Heart left ventricle (tissue), 16 donors: Measurements from ENCODE around the gene ZFAND3. TPM values are rescaled to one million over a fixed set of nuclear protein-coding genes. Genes with fewer than 3 reads are reported as not detected.

Experiments
- ATAC-seq, 4 donors: fragments of 200-7000 bp; cut with Tn5 transposase; one replicate each; pipeline ENCODE4 v1.9.1; 2020 to 2022; ENCODE audit warnings: moderate library complexity in 4 of 4, mild to moderate bottlenecking in 3 of 4, moderate number of reproducible peaks in 1 of 4
- DNase-seq, 5 donors: peaks; one replicate each; pipeline ENCODE4 v3.0.0-alpha.2; 2020
- H3K27ac ChIP-seq, 12 donors: fragments of 200-600 bp; sonication (generic) in 4 of 12; one replicate each; pipeline versions ENCODE4 v1.5.0 to v1.8.0; 2016 to 2022; ENCODE audit warnings: mild to moderate bottlenecking in 2 of 12
- H3K27me3 ChIP-seq, 9 donors: fragments of 200-600 bp; sonication (generic) in 2 of 9; one replicate each; pipeline versions ENCODE4 v1.5.1 to v1.8.0; 2016 to 2022; ENCODE audit warnings: mild to moderate bottlenecking in 3 of 9
- H3K36me3 ChIP-seq, 9 donors: fragments of 200-600 bp; sonication (generic) in 2 of 9; one replicate each; pipeline versions ENCODE4 v1.5.0 to v1.8.0; 2018 to 2022; ENCODE audit warnings: mild to moderate bottlenecking in 2 of 9
- H3K4me1 ChIP-seq, 12 donors: fragments of 200-600 bp; sonication (generic) in 4 of 12; one replicate each; pipeline versions ENCODE4 v1.5.0 to v1.8.0; 2016 to 2022; ENCODE audit warnings: mild to moderate bottlenecking in 3 of 12
- H3K4me3 ChIP-seq, 12 donors: fragments of 200-600 bp; sonication (generic) in 4 of 12; one replicate each; pipeline versions ENCODE4 v1.5.0 to v1.8.0; 2017 to 2022; ENCODE audit warnings: mild to moderate bottlenecking in 9 of 12, moderate library complexity in 4 of 12
- H3K9me3 ChIP-seq, 12 donors: fragments of 200-600 bp; sonication (generic) in 4 of 12; one replicate each; pipeline versions ENCODE4 v1.5.0 to v1.8.0; 2016 to 2022; ENCODE audit warnings: mild to moderate bottlenecking in 1 of 12
- CTCF ChIP-seq, 12 donors: fragments of 200-600 bp; sonication (generic) in 4 of 12; IDR thresholded peaks; one replicate each; pipeline versions ENCODE4 v1.5.0 to v1.8.0; 2018 to 2022; ENCODE audit warnings: antibody characterized with exemption in 12 of 12, mild to moderate bottlenecking in 5 of 12
- POLR2A ChIP-seq, 2 donors: fragments of 450-650 bp; IDR thresholded peaks; one replicate each; pipeline ENCODE4 v1.6.1; 2017; ENCODE audit warnings: antibody characterized with exemption in 2 of 2, mild to moderate bottlenecking in 2 of 2, moderate library complexity in 2 of 2
- WGBS, 4 donors: extraction: QIAGEN DNeasy Blood & Tissue Kit in 2 of 4; methylation state at CpG; one replicate each; pipeline versions ENCODE4 v1.1.5 to v1.1.7; 2013 to 2018; 5-methylcytosine and 5-hydroxymethylcytosine counted together
- intact Hi-C, 10 donors: fragments of 100-400 bp; cut with DNase I; formaldehyde crosslinking; loops; one replicate each; pipeline versions ENCODE4 v1.11.1 to v1.14.2; 2022
- polyA plus RNA-seq, 2 donors: library from polyadenylated mRNA; stranded (reverse); fragments of 200-250 nt; gene quantifications; one replicate each; pipeline ENCODE4 v1.2.3, GENCODE V29; 2013
- total RNA-seq, 9 donors: library from RNA; depleted of rRNA in 2 of 9; stranded (reverse); fragments of >200 nt in 2 of 9; fragmentation: NEBNext Ultra II Directional in 3 of 9; extraction: Animal tissue kit (Norgen Biotek cat#: 25700) in 3 of 9; gene quantifications; one replicate each; pipeline versions ENCODE4 v1.1.0 to v1.2.4, GENCODE V29; 2016 to 2023
- donor health status: ischemic (EF 13 %, LVEDD 7.1; RV severe dilation, severe dysfunction).
- donor health status: healthy with polysubstance abuse.
- donor health status: DM: no; HTN: yes; CAD: no.
- donor health status: DM: no; HTN: no; CAD: no.
- donor health status: ischemic (EF 25% LVEDD 6.9; RV normal size, moderate dysfunction).
- donor health status: ischemic (EF 25% LVEDD 5.7; RV mildly dilated, moderate dysfunction).
- donor health status: healthy.
- donor health status: DM: yes; HTN: yes; CAD: no.
- donor health status: ischemic (EF 35%, LVEDD 5.7; RV mildly dilated, moderate dysfunction).
- donor health status: nonischemic (EF 11% LVEDD 7.7; RV severe dilation, severe dysfunction).
- donor health status: DM: yes; HTN: yes; CAD: no.
- donor health status: PGD.
- donor health status: ischemic (EF 29% LVEDD 5.4; RV normal size, mild dysfunction).
- donor health status: nonischemic (EF 23%, LVEDD 6.1; RV moderate dilation, normal function).

The ZFAND3 gene
- total and polyA plus RNA-seq, 11 donors, result 29.1 to 114 (median 88.2) TPM

GRCh38 chr6:37941871-37942270 lies 122.3 kb downstream of the ZFAND3 start:
- no peak for TF ChIP-seq CTCF (IDR thresholded peaks at IDR 0.05)
- no peak for TF ChIP-seq POLR2A (IDR thresholded peaks at IDR 0.05)
- no peaks in the 10 kb centered on the region for H3K36me3 ChIP-seq
- DNase-seq, result no peak
- 77 to 84% (median 81%) methylated on average over 2 of the region's 2 CpGs for WGBS, 4 donors
- H3K4me3 ChIP-seq, result no peak overlapping the region
- no peak overlapping the region for H3K27ac ChIP-seq
- no peaks in the 10 kb centered on the region for H3K27me3 ChIP-seq
- no peaks in the 10 kb centered on the region for H3K9me3 ChIP-seq
- no peak for ATAC-seq
- H3K4me1 ChIP-seq, result peaks cover 0 to 76% (median 35%) of the 10 kb centered on the region in 12 donors
- intact Hi-C loops, result loop anchor here in 1 of 10 donors (5.0 kb wide), 1 partner anchor 45 kb away; no protein-coding TSS in a partner anchor

GRCh38 chr6:37942606-37943376 lies 123.3 kb downstream of the ZFAND3 start:
- H3K4me1 ChIP-seq, result peaks cover 0 to 80% (median 36%) of the 10 kb centered on the region in 12 donors
- intact Hi-C loops, result loop anchor here in 1 of 10 donors (5.0 kb wide), 1 partner anchor 45 kb away; no protein-coding TSS in a partner anchor
- H3K4me3 ChIP-seq, result no peak overlapping the region
- no peaks in the 10 kb centered on the region for H3K36me3 ChIP-seq
- no peak for ATAC-seq
- 61 to 68% (median 64%) methylated on average over 3 of the region's 3 CpGs for WGBS, 4 donors
- TF ChIP-seq CTCF (IDR thresholded peaks at IDR 0.05) (no peak), POLR2A (IDR thresholded peaks at IDR 0.05) (no peak)
- DNase-seq, result no peak
- no peaks in the 10 kb centered on the region for H3K27me3 ChIP-seq
- H3K27ac ChIP-seq, result no peak overlapping the region
- H3K9me3 ChIP-seq, result no peaks in the 10 kb centered on the region

GRCh38 chr6:37943436-37944058 lies 124.0 kb downstream of the ZFAND3 start:
- ATAC-seq (no peak), DNase-seq (no peak)
- H3K36me3 ChIP-seq, result no peaks in the 10 kb centered on the region
- WGBS, 4 donors, result 95 to 100% (median 97%) methylated on average over 1 of the region's 1 CpG
- H3K27me3 ChIP-seq, result no peaks in the 10 kb centered on the region
- H3K4me1 ChIP-seq, result peaks cover 0 to 74% (median 37%) of the 10 kb centered on the region in 12 donors
- peaks cover 0 to 1% (median 0%) of the 10 kb centered on the region in 12 donors for H3K9me3 ChIP-seq
- no peak overlapping the region for H3K4me3 ChIP-seq
- no peak overlapping the region for H3K27ac ChIP-seq
- no peak for TF ChIP-seq POLR2A (IDR thresholded peaks at IDR 0.05)
- TF ChIP-seq CTCF (IDR thresholded peaks at IDR 0.05), result no peak
- intact Hi-C loops, result loop anchor here in 1 of 10 donors (5.0 kb wide), 1 partner anchor 44 kb away; no protein-coding TSS in a partner anchor

GRCh38 chr6:37946057-37946456 lies 126.5 kb downstream of the ZFAND3 start:
- intact Hi-C loops, result no loop called here
- no peak overlapping the region for H3K4me3 ChIP-seq
- no peaks in the 10 kb centered on the region for H3K27me3 ChIP-seq
- ATAC-seq, result no peak
- 94 to 98% (median 95%) methylated on average over 2 of the region's 2 CpGs for WGBS, 4 donors
- no peak for TF ChIP-seq CTCF (IDR thresholded peaks at IDR 0.05)
- no peak for TF ChIP-seq POLR2A (IDR thresholded peaks at IDR 0.05)
- peaks cover 0 to 49% (median 15%) of the 10 kb centered on the region in 12 donors for H3K4me1 ChIP-seq
- H3K36me3 ChIP-seq, result no peaks in the 10 kb centered on the region
- H3K27ac ChIP-seq, result no peak overlapping the region
- no peak for DNase-seq
- H3K9me3 ChIP-seq, result peaks cover 0 to 7% (median 0%) of the 10 kb centered on the region in 12 donors
